Right lung (tissue), 5 donors: Measurements from ENCODE around the gene AP1S3. TPM values are rescaled to one million over a fixed set of nuclear protein-coding genes. Genes with fewer than 3 reads are reported as not detected.
A peak's percentile ranks its signal among the peaks of the same experiment; 100 is the strongest.
"Not testable (repeated sequence)": the region's sequence is repeated elsewhere in the genome, so short reads cannot be mapped to it uniquely, and the experiment has no call there.

Experiments used
- DNase-seq, 2 donors: peaks; one replicate each; pipeline ENCODE4 v3.0.0-alpha.2; 2013
- polyA plus RNA-seq, 5 donors: library from polyadenylated mRNA; unstranded; fragments of 120-200 nt; gene quantifications; one replicate each; pipeline versions ENCODE4 v1.2.1 to v1.2.3, GENCODE V29; 2013; ENCODE audit warnings: inconsistent platforms in 1 of 5, low replicate concordance in 1 of 5; ENCODE audit not compliant: insufficient read length in 5 of 5, insufficient read depth in 1 of 5

The AP1S3 gene
- polyA plus RNA-seq, 5 donors, result 3.5 to 6.5 (median 5.0) TPM

GRCh38 chr2:223805008-223805407 is 32.4 kb downstream of the AP1S3 start:
- DNase-seq, result no peak

- DNase-seq, result no peak
These were observed 35.6 kb downstream of the AP1S3 start for GRCh38 chr2:223801736-223802135.

GRCh38 chr2:223800908-223801307 is 36.5 kb downstream of the AP1S3 start:
- no peak for DNase-seq

- DNase-seq, result peak in 1 of 2 donors; percentile 32
These were observed 39.3 kb downstream of the AP1S3 start for GRCh38 chr2:223797811-223798721.

GRCh38 chr2:223797037-223797436 is 40.3 kb downstream of the AP1S3 start:
- no peak for DNase-seq

GRCh38 chr2:223789423-223789822 is 48.0 kb downstream of the AP1S3 start:
- no peak for DNase-seq

- DNase-seq, result no peak
These were observed 48.6 kb downstream of the AP1S3 start for GRCh38 chr2:223788826-223789225.

- not testable (repeated sequence) for DNase-seq
These were observed 49.3 kb downstream of the AP1S3 start for GRCh38 chr2:223788106-223788505.

- no peak for DNase-seq
These were observed 50.0 kb downstream of the AP1S3 start for GRCh38 chr2:223787358-223787757.

GRCh38 chr2:223786943-223787342 is 50.4 kb downstream of the AP1S3 start:
- DNase-seq, result no peak

- no peak for DNase-seq
These were observed 51.1 kb downstream of the AP1S3 start for GRCh38 chr2:223786236-223786635.

GRCh38 chr2:223784221-223784772 is 53.1 kb downstream of the AP1S3 start:
- no peak for DNase-seq

- DNase-seq, result no peak
These were observed 54.8 kb downstream of the AP1S3 start for GRCh38 chr2:223782629-223783028.

- no peak for DNase-seq
These were observed 55.8 kb downstream of the AP1S3 start for GRCh38 chr2:223781560-223781959.

GRCh38 chr2:223779877-223780276 is 57.5 kb downstream of the AP1S3 start:
- no peak for DNase-seq

GRCh38 chr2:223774193-223774592 is 63.2 kb downstream of the AP1S3 start:
- no peak for DNase-seq

- DNase-seq, result no peak
These were observed 65.0 kb downstream of the AP1S3 start for GRCh38 chr2:223772363-223772762.

- DNase-seq, result no peak
These were observed 65.9 kb downstream of the AP1S3 start for GRCh38 chr2:223771475-223771874.

GRCh38 chr2:223768179-223768578 is 69.2 kb downstream of the AP1S3 start:
- DNase-seq, result no peak

GRCh38 chr2:223767341-223767740 is 70.0 kb downstream of the AP1S3 start:
- DNase-seq, result no peak

GRCh38 chr2:223765221-223765785 is 72.1 kb downstream of the AP1S3 start:
- no peak for DNase-seq

GRCh38 chr2:223764796-223765195 is 72.6 kb downstream of the AP1S3 start:
- DNase-seq, result no peak

GRCh38 chr2:223762853-223763252 is 74.5 kb downstream of the AP1S3 start:
- peak; percentile 38 to 46 for DNase-seq
